SK-N-SH treated with all-trans-retinoic acid at 6 μM for 48 hours (cell line): ENCODE measurements around the gene ZBTB24.

Source experiments
- ATAC-seq: fragments of 200-7000 bp; cut with Tn5 transposase; 3 replicates; pipeline ENCODE4 v1.9.1; 2020; ENCODE audit warnings: mild to moderate bottlenecking, moderate library complexity
- ARNTL ChIP-seq: fragments of 450-650 bp; formaldehyde crosslinking; IDR thresholded peaks from 2 replicates; pipeline ENCODE4 v1.5.0; 2020; ENCODE audit warnings: low read depth, mild to moderate bottlenecking, moderate library complexity, borderline replicate concordance
- CSDC2 ChIP-seq: fragments of 250-450 bp; sonication (Bioruptor Pico); IDR thresholded peaks from 2 replicates; pipeline ENCODE4 v1.5.0; 2020; ENCODE audit warnings: mild to moderate bottlenecking, moderate library complexity
- ESRRG ChIP-seq: fragments of 250-450 bp; sonication (Bioruptor Pico); IDR thresholded peaks from 2 replicates; pipeline ENCODE4 v1.6.1; 2021; ENCODE audit warnings: mild to moderate bottlenecking
- GLIS3 ChIP-seq: fragments of 250-450 bp; sonication (Bioruptor Pico); IDR thresholded peaks from 2 replicates; pipeline ENCODE4 v1.5.0; 2020; ENCODE audit warnings: mild to moderate bottlenecking, moderate library complexity
- ISL1 ChIP-seq: fragments of 250-450 bp; sonication (Bioruptor Pico); IDR thresholded peaks from 2 replicates; pipeline ENCODE4 v2.1.2; 2022; ENCODE audit warnings: mild to moderate bottlenecking, moderate library complexity
- OSR1 ChIP-seq: fragments of 250-450 bp; sonication (Bioruptor Pico); IDR thresholded peaks from 2 replicates; pipeline ENCODE4 v1.8.0; 2022; ENCODE audit warnings: moderate library complexity, mild to moderate bottlenecking, inconsistent platforms
- PPARA ChIP-seq: fragments of 250-450 bp; sonication (Bioruptor Pico); IDR thresholded peaks from 2 replicates; pipeline ENCODE4 v1.5.0; 2020; ENCODE audit warnings: mild to moderate bottlenecking, borderline replicate concordance
- RARB ChIP-seq: fragments of 250-450 bp; sonication (Bioruptor Pico); IDR thresholded peaks from 2 replicates; pipeline ENCODE4 v1.8.0; 2021; ENCODE audit warnings: mild to moderate bottlenecking, moderate library complexity
- SNAI2 ChIP-seq: fragments of 250-450 bp; sonication (Bioruptor Pico); IDR thresholded peaks from 2 replicates; pipeline ENCODE4 v1.5.0; 2020; ENCODE audit warnings: mild to moderate bottlenecking, moderate library complexity
- TCF4 ChIP-seq: fragments of 250-450 bp; sonication (Bioruptor Pico); IDR thresholded peaks from 2 replicates; pipeline ENCODE4 v1.8.0; 2021; ENCODE audit warnings: mild to moderate bottlenecking, moderate library complexity, borderline replicate concordance
- TOX ChIP-seq: fragments of 250-450 bp; sonication (Bioruptor Pico); IDR thresholded peaks from 2 replicates; pipeline ENCODE4 v1.8.0; 2021; ENCODE audit warnings: mild to moderate bottlenecking, moderate library complexity, borderline replicate concordance
- ZC3H10 ChIP-seq: fragments of 250-450 bp; sonication (Bioruptor Pico); IDR thresholded peaks from 2 replicates; pipeline ENCODE4 v1.5.1; 2021; ENCODE audit warnings: mild to moderate bottlenecking, moderate library complexity
- ZFP3 ChIP-seq: fragments of 250-450 bp; sonication (Bioruptor Pico); IDR thresholded peaks from 2 replicates; pipeline ENCODE4 v1.5.0; 2020; ENCODE audit warnings: mild to moderate bottlenecking, moderate library complexity
- ZFP30 ChIP-seq: fragments of 450-650 bp; formaldehyde crosslinking; IDR thresholded peaks from 2 replicates; pipeline ENCODE4 v1.5.0; 2022; ENCODE audit warnings: mild to moderate bottlenecking, moderate library complexity
- ZNF565 ChIP-seq: fragments of 450-650 bp; formaldehyde crosslinking; conservative IDR thresholded peaks from 2 replicates; pipeline ENCODE4 v1.5.0; 2020; ENCODE audit warnings: low read depth, mild to moderate bottlenecking, moderate library complexity
- ZNF70 ChIP-seq: fragments of 450-650 bp; formaldehyde crosslinking; IDR thresholded peaks from 2 replicates; pipeline ENCODE4 v1.5.0; 2020; ENCODE audit warnings: mild to moderate bottlenecking, moderate library complexity
- ZNF8 ChIP-seq: fragments of 450-650 bp; formaldehyde crosslinking; IDR thresholded peaks from 2 replicates; pipeline ENCODE4 v1.5.0; 2020; ENCODE audit warnings: mild to moderate bottlenecking, moderate library complexity
- TF ChIP-seq, protein P1 (sequence below): fragments of 250-450 bp; sonication (Bioruptor Pico); IDR thresholded peaks from 2 replicates; pipeline ENCODE4 v1.5.0; 2020; ENCODE audit warnings: mild to moderate bottlenecking, moderate library complexity
- TF ChIP-seq, protein P2 (sequence below): fragments of 250-450 bp; sonication (Bioruptor Pico); IDR thresholded peaks from 2 replicates; pipeline ENCODE4 v1.8.0; 2021; ENCODE audit warnings: low read depth, mild to moderate bottlenecking, moderate library complexity, borderline replicate concordance
- TF ChIP-seq, protein P3 (sequence below): fragments of 250-450 bp; sonication (Bioruptor Pico); IDR thresholded peaks from 2 replicates; pipeline ENCODE4 v1.5.1; 2021; ENCODE audit warnings: mild to moderate bottlenecking, moderate library complexity
- TF ChIP-seq, protein P4 (sequence below): fragments of 250-450 bp; sonication (Bioruptor Pico); IDR thresholded peaks from 2 replicates; pipeline ENCODE4 v1.8.0; 2020; ENCODE audit warnings: mild to moderate bottlenecking, moderate library complexity, borderline replicate concordance
- TF ChIP-seq, protein P5 (sequence below): fragments of 250-450 bp; sonication (Bioruptor Pico); IDR thresholded peaks from 2 replicates; pipeline ENCODE4 v1.5.1; 2020; ENCODE audit warnings: low read depth, mild to moderate bottlenecking, moderate library complexity

ZBTB24 gene

GRCh38 chr6:109478222-109478805 is 4.7 kb downstream of the ZBTB24 start:
- TF ChIP-seq RARB (no peak), ZFP3 (CRISPR knock-in tag) (no peak), ZFP30 (CRISPR knock-in tag) (no peak), ZNF70 (CRISPR knock-in tag) (no peak), TOX (CRISPR knock-in tag) (no peak), TCF4 (CRISPR knock-in tag) (no peak), ZC3H10 (CRISPR knock-in tag) (no peak), GLIS3 (CRISPR knock-in tag) (no peak), SNAI2 (CRISPR knock-in tag) (no peak), ARNTL (CRISPR knock-in tag) (no peak), PPARA (no peak), ISL1 (CRISPR knock-in tag) (no peak), OSR1 (CRISPR knock-in tag) (no peak), ESRRG (no peak)
- TF ChIP-seq, protein P1, sequence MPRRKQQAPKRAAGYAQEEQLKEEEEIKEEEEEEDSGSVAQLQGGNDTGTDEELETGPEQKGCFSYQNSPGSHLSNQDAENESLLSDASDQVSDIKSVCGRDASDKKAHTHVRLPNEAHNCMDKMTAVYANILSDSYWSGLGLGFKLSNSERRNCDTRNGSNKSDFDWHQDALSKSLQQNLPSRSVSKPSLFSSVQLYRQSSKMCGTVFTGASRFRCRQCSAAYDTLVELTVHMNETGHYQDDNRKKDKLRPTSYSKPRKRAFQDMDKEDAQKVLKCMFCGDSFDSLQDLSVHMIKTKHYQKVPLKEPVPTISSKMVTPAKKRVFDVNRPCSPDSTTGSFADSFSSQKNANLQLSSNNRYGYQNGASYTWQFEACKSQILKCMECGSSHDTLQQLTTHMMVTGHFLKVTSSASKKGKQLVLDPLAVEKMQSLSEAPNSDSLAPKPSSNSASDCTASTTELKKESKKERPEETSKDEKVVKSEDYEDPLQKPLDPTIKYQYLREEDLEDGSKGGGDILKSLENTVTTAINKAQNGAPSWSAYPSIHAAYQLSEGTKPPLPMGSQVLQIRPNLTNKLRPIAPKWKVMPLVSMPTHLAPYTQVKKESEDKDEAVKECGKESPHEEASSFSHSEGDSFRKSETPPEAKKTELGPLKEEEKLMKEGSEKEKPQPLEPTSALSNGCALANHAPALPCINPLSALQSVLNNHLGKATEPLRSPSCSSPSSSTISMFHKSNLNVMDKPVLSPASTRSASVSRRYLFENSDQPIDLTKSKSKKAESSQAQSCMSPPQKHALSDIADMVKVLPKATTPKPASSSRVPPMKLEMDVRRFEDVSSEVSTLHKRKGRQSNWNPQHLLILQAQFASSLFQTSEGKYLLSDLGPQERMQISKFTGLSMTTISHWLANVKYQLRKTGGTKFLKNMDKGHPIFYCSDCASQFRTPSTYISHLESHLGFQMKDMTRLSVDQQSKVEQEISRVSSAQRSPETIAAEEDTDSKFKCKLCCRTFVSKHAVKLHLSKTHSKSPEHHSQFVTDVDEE: no peak
- TF ChIP-seq, protein P2, sequence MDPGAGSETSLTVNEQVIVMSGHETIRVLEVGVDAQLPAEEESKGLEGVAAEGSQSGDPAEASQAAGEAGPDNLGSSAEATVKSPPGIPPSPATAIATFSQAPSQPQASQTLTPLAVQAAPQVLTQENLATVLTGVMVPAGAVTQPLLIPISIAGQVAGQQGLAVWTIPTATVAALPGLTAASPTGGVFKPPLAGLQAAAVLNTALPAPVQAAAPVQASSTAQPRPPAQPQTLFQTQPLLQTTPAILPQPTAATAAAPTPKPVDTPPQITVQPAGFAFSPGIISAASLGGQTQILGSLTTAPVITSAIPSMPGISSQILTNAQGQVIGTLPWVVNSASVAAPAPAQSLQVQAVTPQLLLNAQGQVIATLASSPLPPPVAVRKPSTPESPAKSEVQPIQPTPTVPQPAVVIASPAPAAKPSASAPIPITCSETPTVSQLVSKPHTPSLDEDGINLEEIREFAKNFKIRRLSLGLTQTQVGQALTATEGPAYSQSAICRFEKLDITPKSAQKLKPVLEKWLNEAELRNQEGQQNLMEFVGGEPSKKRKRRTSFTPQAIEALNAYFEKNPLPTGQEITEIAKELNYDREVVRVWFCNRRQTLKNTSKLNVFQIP (CRISPR knock-in tag): no peak
- TF ChIP-seq, protein P3, sequence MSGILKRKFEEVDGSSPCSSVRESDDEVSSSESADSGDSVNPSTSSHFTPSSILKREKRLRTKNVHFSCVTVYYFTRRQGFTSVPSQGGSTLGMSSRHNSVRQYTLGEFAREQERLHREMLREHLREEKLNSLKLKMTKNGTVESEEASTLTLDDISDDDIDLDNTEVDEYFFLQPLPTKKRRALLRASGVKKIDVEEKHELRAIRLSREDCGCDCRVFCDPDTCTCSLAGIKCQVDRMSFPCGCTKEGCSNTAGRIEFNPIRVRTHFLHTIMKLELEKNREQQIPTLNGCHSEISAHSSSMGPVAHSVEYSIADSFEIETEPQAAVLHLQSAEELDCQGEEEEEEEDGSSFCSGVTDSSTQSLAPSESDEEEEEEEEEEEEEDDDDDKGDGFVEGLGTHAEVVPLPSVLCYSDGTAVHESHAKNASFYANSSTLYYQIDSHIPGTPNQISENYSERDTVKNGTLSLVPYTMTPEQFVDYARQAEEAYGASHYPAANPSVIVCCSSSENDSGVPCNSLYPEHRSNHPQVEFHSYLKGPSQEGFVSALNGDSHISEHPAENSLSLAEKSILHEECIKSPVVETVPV (CRISPR knock-in tag): no peak
- TF ChIP-seq, protein P4, sequence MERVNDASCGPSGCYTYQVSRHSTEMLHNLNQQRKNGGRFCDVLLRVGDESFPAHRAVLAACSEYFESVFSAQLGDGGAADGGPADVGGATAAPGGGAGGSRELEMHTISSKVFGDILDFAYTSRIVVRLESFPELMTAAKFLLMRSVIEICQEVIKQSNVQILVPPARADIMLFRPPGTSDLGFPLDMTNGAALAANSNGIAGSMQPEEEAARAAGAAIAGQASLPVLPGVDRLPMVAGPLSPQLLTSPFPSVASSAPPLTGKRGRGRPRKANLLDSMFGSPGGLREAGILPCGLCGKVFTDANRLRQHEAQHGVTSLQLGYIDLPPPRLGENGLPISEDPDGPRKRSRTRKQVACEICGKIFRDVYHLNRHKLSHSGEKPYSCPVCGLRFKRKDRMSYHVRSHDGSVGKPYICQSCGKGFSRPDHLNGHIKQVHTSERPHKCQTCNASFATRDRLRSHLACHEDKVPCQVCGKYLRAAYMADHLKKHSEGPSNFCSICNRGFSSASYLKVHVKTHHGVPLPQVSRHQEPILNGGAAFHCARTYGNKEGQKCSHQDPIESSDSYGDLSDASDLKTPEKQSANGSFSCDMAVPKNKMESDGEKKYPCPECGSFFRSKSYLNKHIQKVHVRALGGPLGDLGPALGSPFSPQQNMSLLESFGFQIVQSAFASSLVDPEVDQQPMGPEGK (CRISPR knock-in tag): no peak
- no peak for ATAC-seq

DNA sequence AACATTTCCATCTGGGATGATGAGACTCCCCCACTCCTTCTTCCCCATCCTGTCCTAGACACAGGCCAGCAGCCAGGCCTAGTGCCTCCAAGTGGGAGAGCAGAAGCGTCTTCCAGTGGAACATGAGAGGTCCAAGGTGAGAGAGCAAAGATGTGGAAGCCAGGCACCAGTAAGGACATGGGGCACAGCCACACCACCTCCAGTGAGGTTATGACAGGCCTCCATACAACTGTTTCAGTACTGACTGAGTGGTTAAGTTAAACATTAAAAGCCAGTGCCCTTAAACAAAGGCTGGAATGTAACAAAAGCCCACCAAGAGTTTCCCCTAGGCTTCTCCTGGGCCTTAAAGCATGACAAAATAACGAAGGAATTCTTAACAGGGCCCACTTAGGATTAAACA is 5.3 kb downstream of the ZBTB24 start:
- TF ChIP-seq ZFP3 (CRISPR knock-in tag): no peak
- no peak for TF ChIP-seq CSDC2
- TF ChIP-seq, protein P1: no peak
- no peak for TF ChIP-seq ZC3H10 (CRISPR knock-in tag)
- TF ChIP-seq TOX (CRISPR knock-in tag): no peak
- no peak for TF ChIP-seq ISL1 (CRISPR knock-in tag)
- TF ChIP-seq ZNF8 (CRISPR knock-in tag): no peak
- no peak for TF ChIP-seq PPARA
- no peak for ATAC-seq

- ATAC-seq: no peak
- TF ChIP-seq PPARA (no peak), TCF4 (CRISPR knock-in tag) (no peak), GLIS3 (CRISPR knock-in tag) (no peak), SNAI2 (CRISPR knock-in tag) (no peak), ZNF565 (CRISPR knock-in tag) (no peak), ZC3H10 (CRISPR knock-in tag) (no peak), CSDC2 (no peak), OSR1 (CRISPR knock-in tag) (no peak), ZNF70 (CRISPR knock-in tag) (no peak), ZFP30 (CRISPR knock-in tag) (no peak), ZNF8 (CRISPR knock-in tag) (no peak), TOX (CRISPR knock-in tag) (no peak), RARB (no peak), ESRRG (no peak), ARNTL (CRISPR knock-in tag) (no peak)
- TF ChIP-seq, protein P5, sequence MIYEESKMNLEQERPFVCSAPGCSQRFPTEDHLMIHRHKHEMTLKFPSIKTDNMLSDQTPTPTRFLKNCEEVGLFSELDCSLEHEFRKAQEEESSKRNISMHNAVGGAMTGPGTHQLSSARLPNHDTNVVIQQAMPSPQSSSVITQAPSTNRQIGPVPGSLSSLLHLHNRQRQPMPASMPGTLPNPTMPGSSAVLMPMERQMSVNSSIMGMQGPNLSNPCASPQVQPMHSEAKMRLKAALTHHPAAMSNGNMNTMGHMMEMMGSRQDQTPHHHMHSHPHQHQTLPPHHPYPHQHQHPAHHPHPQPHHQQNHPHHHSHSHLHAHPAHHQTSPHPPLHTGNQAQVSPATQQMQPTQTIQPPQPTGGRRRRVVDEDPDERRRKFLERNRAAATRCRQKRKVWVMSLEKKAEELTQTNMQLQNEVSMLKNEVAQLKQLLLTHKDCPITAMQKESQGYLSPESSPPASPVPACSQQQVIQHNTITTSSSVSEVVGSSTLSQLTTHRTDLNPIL: no peak
- TF ChIP-seq, protein P3 (CRISPR knock-in tag): no peak
Observed at GRCh38 chr6:109477184-109477583, 5.8 kb downstream of the ZBTB24 start.
